Mononuclear cell (primary cell): ENCODE data around the gene NUDT6. TPM values are rescaled to one million over a fixed set of nuclear protein-coding genes. Genes with fewer than 3 reads are reported as not detected.

Experiments
- H3K27me3 ChIP-seq: 2 replicates; pipeline ENCODE4 v1.6.0; 2011; ENCODE audit warnings: low read length, control low read depth; ENCODE audit not compliant: insufficient read depth
- H3K4me1 ChIP-seq: 2 replicates; pipeline ENCODE4 v1.5.1; 2011; ENCODE audit warnings: mild to moderate bottlenecking, low read length, control low read depth; ENCODE audit not compliant: insufficient read depth
- H3K4me3 ChIP-seq: 2 replicates; pipeline ENCODE4 v1.5.1; 2011; ENCODE audit warnings: mild to moderate bottlenecking, low read length, moderate library complexity
- H3K9me3 ChIP-seq: 2 replicates; pipeline ENCODE4 v1.5.1; 2011; ENCODE audit warnings: low read depth, mild to moderate bottlenecking, control low read depth, low read length
- total RNA-seq: library from RNA; depleted of rRNA; stranded (reverse); fragments of >200 nt; gene quantifications from one replicate; pipeline ENCODE4 v1.2.3, GENCODE V29; 2012

Gene NUDT6
- total RNA-seq, 1 donor: 1.3 TPM

GRCh38 chr4:122842984-122843531 is 79.3 kb downstream of the NUDT6 start:
- Histone ChIP-seq H3K4me3 (no peak overlapping the region), H3K27me3 (peaks cover 18% of the 10 kb centered on the region), H3K4me1 (no peaks in the 10 kb centered on the region)

More at GRCh38 chr4:122842984-122843531, 79.3 kb downstream of the NUDT6 start:
- no peaks in the 10 kb centered on the region for H3K9me3 ChIP-seq

Other genes with a start within 250 kb of the NUDT6 start
- 1.3 TPM for gene BBS12, start 189.9 kb downstream of the NUDT6 start, total RNA-seq
- gene FGF2, start 95.8 kb downstream of the NUDT6 start, total RNA-seq: 0.31 TPM